HG03095 (cell line): ENCODE measurements around the gene C12orf42.
"Not testable (repeated sequence)": the region's sequence is repeated elsewhere in the genome, so short reads cannot be mapped to it uniquely, and the experiment has no call there.

Experiments
- ATAC-seq: cut with Tn5 transposase; IDR thresholded peaks from one replicate; pipeline ENCODE4 v1.9.1; 2021; ENCODE audit warnings: moderate library complexity; ENCODE audit not compliant: unreplicated experiment

The C12orf42 gene

DNA sequence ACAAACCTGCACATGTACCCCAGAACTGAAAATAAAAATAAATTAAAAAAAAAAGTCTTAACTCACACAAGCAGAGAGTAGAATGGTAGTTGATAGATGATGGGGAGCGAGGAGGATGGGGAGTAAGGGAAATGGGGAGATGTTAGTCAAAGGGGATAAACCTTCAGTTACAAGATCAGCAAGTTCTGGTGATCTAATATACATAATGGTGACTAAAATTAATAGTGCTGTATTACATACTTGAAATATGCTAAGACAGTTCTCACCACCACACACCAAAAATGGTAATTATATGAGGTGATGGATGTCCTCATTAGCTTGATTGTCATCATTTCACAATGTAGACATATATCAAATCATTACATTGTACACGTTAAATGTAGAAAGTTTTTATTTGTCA is 3.2 kb upstream of the C12orf42 start:
- ATAC-seq, result no peak

DNA sequence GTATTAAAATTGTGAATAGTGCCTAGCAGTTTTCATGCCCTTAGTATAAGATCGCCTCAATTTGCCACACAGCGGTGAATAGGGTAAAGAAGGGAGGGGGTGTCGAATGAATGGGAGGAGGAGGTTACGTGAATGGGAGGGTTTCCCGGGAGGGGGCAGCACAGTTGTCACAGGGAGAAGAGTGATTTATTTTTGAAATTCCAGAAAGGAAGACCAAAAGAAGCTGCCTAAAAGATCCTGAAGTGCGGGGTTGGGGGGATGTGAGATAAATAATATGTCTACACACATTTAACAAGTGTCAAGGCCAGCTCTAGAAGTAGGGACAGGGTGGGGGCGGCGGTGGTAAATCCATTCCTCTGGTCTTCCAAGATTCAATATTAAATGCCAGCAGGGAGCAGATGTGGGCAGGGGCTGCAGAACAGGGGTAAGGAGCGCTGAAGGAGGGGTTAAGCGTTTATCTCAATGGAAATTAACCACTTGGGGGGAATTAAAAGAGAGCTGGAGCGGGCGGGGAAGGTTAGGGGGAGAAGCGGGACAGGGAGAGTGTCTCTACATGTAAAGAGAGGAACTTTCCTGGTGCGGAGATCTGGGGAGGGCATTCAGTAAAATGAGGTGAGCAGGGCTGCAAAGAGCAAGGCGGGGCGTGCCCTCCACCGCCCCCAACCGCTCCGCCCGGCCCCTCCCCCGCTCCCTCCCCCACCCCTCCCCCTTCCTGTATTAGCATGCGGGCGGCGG is 867 bp downstream of the C12orf42 start:
- ATAC-seq, result no peak

DNA sequence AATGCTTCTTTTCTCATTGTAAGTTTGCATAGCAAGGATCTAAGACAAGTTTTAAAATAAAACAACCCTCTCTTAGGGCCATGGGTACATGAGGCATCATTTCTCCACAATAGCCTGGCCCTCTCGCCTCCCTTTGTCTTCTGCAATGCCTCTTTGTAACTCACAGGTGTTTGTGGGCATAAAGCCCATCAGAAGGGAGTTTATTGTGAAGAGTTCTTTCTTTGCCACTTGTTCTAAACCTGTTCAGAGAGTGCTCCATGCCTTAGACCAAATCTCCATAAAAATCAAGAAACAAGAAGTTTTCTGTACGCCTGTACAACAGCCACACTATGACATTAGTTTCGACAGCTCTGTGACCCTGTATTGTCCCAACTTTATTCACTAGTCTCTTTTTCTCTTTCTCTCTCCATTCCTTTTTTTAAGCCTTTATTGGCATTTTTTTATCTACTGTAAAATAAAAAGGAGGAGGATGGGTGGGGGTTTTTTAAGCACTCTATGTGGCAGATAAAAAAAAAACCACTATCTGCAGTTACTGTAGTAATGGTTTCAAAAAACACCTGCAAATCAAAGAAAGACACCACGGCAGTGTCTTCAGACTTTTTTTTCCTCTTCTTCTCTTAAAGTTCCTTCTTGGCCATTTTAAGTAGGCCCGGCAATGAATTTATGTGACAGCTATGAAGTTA is 1.6 kb downstream of the C12orf42 start:
- ATAC-seq, result no peak

DNA sequence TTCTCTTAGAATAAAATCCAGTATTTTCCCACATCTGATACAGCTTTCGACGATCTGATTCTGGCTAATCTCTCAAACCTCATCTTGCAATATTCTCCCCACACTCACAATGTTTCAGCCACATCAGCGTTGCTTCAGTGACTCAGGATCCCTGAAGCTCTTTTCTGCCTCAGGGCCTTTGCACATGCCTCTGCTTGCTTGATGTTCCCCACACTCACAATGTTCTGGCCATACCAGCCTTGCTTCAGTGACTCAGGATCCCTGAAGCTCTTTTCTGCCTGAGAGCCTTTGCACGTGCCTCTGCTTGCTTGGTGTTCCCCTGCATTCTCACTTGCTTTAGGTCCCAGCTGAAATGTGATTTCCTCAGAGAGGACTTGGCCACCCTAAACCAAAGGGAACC is 2.6 kb downstream of the C12orf42 start:
- no peak for ATAC-seq

DNA sequence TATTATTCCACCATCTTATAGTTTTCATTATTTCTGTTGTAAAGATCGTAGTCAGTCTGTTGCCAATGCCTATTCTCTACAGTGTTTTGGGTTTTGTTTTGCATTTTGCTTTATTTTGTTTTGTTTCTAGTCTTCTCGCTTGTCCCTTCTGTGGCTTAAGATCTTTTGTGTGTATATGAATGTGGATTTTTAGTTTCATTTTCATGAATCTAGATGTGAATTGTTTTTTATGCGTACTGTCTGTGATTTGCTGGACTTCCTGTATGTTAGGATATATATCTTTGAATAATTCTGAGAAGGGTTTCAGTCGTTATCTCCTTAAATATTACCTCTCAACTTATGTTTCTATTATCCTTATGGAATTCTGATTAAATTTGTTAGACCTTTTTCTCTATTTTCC is 13.4 kb downstream of the C12orf42 start:
- no peak for ATAC-seq

DNA sequence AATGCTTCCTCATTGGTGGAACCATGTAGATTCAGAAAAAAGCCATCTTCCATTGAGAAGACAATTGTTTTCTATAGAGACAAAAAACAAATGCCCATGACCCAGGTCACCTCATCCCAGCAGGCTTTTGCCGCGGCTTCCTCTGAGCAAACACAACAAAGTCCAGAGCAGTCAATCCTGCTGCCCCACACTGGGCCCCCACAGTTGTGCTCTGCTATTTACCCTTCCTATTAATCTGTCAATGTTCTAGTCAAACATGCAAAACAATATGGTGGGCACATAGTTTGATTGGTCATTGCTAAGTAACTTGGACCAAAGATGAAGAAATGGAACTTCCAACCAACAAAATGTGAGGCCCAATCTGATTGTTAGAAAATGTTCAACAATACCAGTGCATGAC is 20.7 kb downstream of the C12orf42 start:
- ATAC-seq, result no peak

DNA sequence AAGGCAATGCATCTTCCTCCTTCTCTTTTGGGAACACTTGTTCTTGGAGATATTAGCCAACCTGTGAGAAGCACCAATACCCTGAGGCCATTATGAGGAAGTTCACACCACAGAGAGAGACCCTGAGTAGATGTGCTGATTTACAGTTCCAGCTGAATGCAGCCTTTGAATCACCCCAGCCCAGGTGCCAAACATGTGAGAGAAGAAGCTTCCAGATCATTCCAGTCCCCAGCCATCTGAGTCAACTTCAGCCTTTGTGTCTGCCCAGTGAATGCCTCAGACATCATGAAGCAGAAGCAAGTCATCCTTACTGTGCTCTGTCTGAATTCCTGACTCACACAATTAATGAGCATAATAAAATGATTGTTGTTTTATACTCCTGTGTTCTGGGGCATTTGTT is 25.1 kb downstream of the C12orf42 start:
- ATAC-seq, result no peak

DNA sequence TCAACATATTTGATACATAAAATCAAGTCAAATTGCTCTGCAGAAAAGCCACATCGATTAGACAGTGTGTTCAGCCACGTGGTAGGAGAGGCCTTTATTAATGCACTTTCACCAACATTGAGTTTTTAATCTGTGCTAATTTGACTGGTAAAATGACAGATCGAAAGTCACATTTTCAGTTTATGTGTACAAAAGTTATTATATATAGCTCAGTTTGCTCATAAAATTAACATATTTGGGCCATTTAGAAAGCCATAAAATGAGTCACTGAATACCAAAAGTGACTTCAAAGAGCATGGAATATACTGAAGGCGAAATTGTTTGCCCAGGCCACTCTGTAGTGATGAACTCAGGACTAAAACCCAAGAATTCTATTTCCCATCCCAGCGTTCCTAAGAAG is 26.0 kb downstream of the C12orf42 start:
- ATAC-seq, result no peak

DNA sequence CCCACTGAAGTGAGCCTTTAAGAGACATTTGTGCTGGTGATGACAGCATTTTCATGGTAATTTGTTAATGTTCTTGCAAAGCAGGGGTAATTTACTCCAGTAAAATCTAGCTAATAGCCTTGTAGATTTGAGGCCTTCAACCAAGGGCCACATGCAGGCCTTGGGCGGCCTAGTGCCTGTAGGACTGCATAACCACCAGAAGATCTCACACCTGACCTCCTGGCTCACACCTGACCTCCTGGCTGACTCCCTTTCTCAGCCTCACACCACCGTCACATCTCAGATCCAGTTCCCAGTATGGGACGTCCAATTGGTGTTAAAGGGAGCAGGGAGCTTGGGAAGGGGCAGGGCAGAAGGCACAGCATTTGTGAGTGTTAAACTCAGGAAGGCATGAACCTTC is 26.9 kb downstream of the C12orf42 start:
- ATAC-seq, result no peak

DNA sequence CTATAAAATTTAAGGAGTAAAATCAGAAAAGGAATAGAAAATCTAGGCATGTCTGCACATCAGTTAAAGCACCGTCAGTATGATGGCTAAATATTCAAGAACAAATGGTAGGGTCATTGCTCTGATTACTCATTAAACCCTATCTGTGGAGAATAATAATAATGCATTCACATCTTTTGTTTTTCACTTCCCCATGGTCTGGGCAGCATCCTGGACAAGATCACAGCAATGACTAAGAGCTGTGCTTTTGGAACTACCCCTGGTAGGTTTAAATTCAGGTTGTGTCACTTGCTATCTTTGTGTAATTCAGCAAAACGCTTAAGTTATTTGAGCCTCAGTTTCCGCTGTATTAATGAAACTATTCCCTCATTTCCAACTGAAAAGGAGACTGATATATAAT is 33.1 kb downstream of the C12orf42 start:
- ATAC-seq, result peak; percentile 96

DNA sequence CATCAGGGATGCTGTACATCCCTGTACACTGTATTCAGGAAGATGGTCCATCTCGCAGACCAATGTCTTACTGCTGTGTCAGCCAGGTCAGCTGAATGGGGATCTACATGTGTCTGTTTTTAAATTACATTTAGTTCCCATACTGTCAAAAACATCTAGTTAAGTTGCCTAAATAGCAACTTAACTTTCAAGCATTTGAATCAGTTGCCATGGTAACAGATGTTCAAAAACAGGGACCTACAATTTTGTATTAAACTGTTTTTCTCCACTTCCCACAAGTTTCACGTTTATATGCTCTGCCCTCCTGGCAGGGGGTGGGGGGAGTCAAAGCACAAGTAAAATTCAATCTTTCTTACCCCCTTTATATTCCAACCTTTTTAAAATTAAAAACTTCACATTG is 38.3 kb downstream of the C12orf42 start:
- ATAC-seq, result no peak

DNA sequence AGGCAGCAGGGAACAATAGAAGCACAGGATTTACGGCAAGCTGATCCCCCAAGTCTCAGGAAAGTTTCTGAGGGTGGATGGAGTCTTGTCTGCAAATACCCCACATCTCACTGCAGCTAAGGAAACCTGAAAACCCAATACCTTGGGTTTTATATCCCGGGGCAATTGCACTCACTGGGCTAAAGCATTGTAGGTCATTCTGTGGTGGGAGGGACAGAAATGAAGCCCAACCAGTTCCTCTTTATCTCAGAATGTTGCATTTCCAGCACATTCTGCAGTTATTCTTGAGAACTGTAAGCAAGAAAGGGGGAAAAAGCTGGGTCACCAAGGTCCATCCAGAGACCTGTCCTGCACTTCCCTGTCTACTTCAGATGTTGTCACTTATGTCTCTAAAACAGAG is 39.8 kb downstream of the C12orf42 start:
- ATAC-seq, result no peak

DNA sequence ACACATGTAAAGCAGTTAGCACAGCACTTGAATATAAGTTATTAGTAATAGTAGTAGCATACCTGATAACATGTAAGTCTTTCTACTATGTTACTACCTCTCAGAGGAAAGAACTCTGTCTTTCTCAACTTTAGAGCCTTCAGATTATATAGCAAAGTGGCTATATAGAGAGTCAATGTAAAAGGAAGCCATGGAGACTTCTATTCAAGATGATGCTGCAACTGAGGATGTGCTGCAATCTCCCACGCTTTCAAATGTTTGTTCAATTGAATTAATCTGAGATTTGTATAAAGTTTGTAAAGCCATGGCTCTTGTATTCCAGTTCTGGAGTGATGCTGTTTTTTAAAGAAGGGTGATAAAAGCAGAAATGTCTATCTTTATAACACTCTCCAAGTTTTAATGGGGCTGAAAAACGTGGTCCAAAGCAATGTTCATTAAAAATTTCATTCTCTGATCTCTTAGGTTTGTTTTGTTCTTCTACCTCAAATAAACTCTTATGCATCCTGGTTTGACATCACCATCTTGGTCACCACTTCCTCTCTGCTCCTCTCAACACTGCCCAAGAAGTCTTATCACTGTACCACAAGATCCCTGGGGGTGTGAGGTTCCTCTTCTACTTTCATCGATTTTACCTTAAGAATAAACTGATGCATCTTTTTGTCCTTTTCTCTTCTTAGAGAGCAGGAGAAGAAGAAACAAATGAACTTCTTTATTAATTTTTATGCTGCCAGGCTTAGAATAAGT is 40.6 kb downstream of the C12orf42 start:
- ATAC-seq, result peak; percentile 63

DNA sequence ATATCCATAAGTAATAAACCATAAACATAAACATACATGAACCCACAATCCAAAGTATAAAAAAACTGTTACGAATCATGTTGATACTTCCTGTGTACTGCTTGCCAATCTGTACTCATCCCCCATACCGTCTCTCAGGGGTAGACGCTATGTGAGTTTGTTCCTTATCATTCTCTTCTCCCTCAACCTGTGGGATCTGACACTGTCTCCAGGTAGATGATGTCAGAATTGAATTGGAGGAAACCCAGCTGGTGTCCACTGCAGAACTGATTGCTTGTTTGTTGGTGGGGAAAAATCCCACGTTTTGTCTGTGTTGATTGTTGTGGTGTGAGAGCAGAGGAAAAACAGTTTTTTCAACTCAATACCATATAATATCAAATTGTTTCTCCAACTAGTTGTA is 50.8 kb downstream of the C12orf42 start:
- ATAC-seq, result no peak

DNA sequence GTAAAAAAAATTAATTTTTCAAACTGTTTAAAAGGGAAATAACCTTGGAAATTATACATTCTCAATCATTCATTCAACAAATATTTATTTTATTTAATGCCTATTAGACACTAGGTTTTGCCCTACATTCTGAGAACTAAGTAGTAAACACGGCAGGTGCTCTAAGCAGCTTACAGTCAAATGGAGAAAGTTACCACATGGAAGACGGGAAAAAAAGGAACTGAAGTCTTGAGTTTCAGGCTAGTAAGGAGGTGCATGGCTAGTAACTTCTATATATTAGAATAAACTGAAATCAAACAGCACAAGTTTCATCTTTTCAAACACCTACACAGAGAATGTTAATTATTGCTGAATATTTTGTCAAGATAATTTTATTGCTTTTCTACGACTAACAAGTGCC is 52.9 kb downstream of the C12orf42 start:
- peak; percentile 40 for ATAC-seq

DNA sequence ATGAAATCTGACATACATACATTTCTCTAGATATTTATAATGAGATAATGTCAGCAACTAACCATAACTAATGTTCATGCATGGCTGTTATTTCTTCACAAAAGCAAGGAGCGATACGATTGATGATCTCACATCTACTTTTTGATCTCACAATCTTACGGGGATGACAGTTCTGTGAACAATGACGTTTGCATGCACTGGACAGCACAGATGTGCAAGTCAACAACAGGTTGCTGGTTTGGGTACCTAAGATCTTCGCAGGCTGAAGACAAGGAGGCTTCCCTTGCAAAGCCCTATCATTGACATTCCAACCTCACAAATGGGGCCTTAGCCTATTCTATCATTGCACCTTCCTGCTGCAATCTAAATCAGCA is 53.6 kb downstream of the C12orf42 start:
- ATAC-seq, result no peak

DNA sequence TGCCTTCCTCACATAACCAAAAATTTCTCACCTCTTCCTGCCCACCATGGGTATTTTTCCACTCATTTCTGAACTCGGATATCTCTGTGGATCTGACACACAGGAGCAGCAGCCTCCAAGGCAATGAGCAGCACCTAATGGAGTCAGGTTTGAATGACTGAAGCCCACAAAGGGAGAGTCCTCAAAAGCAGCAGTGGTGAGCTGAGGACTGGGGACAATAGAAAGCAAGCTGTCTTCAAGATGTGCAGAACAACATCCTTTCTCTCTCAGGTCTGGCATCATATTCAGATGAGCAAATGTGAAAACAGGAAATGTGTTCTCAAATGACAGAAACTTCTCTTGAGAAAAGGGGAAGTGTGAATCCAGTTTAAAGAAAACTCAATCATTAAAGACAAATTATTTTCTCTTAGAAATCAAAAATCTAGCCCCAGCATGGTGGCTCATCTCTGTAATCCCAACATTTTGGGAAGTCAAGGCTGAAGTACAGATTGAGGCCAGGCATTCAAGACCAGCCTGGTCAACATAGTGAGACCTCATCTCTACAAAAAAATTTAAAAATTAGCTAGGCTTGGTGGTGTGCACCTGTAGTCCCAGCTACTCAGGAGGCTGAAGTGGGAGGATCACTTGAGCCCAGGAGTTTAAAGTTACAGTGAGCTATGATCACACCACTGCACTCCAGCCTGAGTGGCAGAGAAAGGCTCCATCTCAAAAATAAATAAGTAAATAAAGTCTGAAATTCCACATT is 54.2 kb downstream of the C12orf42 start:
- ATAC-seq, result peak; percentile 97

DNA sequence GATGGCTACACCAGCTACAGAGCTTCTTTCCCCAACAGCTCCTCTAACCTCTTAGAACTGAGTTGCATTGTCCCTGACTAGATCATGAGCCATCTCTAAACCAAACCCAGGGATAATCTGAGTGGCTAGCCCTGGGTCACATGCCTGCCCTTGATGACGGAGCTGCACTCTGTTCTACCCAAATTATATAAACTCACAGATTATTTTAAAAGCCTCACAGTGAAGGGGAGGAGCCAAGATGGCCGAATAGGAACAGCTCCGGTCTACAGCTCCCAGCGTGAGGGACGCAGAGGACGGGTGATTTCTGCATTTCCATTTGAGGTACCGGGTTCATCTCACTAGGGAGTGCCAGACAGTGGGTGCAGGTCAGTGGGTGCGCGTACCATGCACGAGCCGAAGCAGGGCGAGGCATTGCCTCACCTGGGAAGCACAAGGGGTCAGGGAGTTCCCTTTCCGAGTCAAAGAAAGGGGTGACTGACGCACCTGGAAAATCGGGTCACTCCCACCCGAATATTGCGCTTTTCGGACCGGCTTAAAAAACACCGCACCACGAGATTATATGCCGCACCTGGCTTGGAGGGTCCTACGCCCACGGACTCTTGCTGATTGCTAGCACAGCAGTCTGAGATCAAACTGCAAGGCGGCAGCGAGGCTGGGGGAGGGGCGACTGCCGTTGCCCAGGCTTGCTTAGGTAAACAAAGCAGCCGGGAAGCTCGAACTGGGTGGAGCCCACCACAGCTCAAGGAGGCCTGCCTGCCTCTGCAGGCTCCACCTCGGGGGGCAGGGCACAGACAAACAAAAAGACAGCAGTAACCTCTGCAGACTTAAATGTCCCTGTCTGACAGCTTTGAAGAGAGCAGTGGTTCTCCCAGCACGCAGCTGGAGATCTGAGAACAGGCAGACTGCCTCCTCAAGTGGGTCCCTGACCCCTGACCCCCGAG is 61.3 kb downstream of the C12orf42 start:
- not testable (repeated sequence) for ATAC-seq

DNA sequence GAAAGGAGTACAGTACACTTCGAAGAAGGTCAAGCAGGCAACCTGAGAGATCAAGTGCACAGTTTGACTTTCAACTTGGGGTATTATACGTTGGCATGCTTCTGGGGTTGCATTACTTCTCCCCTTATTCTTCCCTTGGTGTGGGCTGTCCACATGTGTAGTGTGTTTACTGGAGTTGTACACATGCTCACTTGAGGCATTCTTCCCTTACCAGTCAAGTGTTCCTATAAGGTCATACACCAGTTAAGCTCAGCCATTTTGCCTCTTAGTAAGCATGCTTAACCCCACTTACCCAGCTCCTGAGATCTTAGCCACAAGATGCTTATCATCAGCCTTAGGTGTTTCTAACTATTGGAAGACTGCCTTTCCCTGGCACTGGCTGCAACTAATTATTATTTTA is 63.8 kb downstream of the C12orf42 start:
- no peak for ATAC-seq

DNA sequence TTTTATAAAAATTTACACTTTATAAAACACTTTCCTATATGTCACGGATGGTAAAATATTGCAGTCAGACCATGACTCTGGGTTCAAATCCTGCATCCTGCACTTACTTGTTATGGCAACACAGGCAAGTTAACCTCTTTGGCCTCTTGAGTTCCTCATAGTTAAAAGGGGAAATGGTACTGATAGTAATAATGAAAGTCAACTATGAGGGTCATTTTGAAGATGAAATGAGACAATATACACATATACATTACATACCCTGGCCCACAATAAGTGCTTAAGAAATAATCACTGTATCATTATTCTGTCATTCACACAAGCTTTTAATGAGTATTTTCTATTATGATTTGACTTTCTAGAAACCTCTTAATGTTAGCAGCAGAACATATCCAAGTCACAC is 64.4 kb downstream of the C12orf42 start:
- ATAC-seq, result no peak
